Dermis lymphatic vessel endothelial cell (primary cell): ENCODE results near the gene MYO18B. TPM values are rescaled to one million over a fixed set of nuclear protein-coding genes. Genes with fewer than 3 reads are reported as not detected.

Experiments used
- total RNA-seq: library from RNA; depleted of rRNA; stranded (reverse); fragments of >200 nt; gene quantifications from 2 replicates; pipeline ENCODE4 v1.2.1, GENCODE V29; 2014

MYO18B gene
- not detected in 2 replicates for total RNA-seq

GRCh38 chr22:25741692-25742626, at the start of gene MYO18B:
Gene MYO18B (plus strand): TSS chr22:25742188. CDS start chr22:25761093, 18,905 bp downstream.

Other genes with a start within 250 kb of the MYO18B start
- gene GRK3, start 177.5 kb upstream of the MYO18B start, total RNA-seq: 0.33 and 0.52 TPM in 2 replicates